ENCODE results near the gene FAM117B. TPM values are rescaled to one million over a fixed set of nuclear protein-coding genes. Genes with fewer than 3 reads are reported as not detected.
"Not testable (repeated sequence)": the region's sequence is repeated elsewhere in the genome, so short reads cannot be mapped to it uniquely, and the experiment has no call there.

FAM117B gene
- total RNA-seq, 1 donor from 2014 or later, result 13.0 TPM

- Mint-ChIP-seq H3K9me3 (ENCODE audit: unreplicated experiment) (no peaks in the 10 kb centered on the region), H3K27ac (ENCODE audit: unreplicated experiment) (no peak overlapping the region), H3K4me3 (ENCODE audit: unreplicated experiment) (no peak overlapping the region), H3K36me3 (ENCODE audit: low read depth, unreplicated experiment) (peaks cover 4% of the 10 kb centered on the region), H3K27me3 (ENCODE audit: unreplicated experiment) (no peaks in the 10 kb centered on the region), H3K4me1 (ENCODE audit: unreplicated experiment) (peaks cover 8% of the 10 kb centered on the region)
- no peak for TF ChIP-seq CTCF (IDR thresholded peaks at IDR 0.05; ENCODE audit: unreplicated experiment)
- DNase-seq (ENCODE audit: low spot score), result no peak
Observed at GRCh38 chr2:202786842-202787241, 152.1 kb downstream of the FAM117B start.

- H3K27me3 Mint-ChIP-seq (ENCODE audit: unreplicated experiment), result no peaks in the 10 kb centered on the region
- DNase-seq (ENCODE audit: low spot score), result no peak
- no peaks in the 10 kb centered on the region for H3K9me3 Mint-ChIP-seq (ENCODE audit: unreplicated experiment)
- TF ChIP-seq CTCF (IDR thresholded peaks at IDR 0.05; ENCODE audit: unreplicated experiment), result no peak
- H3K4me1 Mint-ChIP-seq (ENCODE audit: unreplicated experiment), result peaks cover 8% of the 10 kb centered on the region
- H3K27ac Mint-ChIP-seq (ENCODE audit: unreplicated experiment), result no peak overlapping the region
- H3K36me3 Mint-ChIP-seq (ENCODE audit: low read depth, unreplicated experiment), result peaks cover 4% of the 10 kb centered on the region
- H3K4me3 Mint-ChIP-seq (ENCODE audit: unreplicated experiment), result no peak overlapping the region
Observed at GRCh38 chr2:202790676-202791075, 155.9 kb downstream of the FAM117B start.

- no peak overlapping the region for H3K27ac Mint-ChIP-seq (ENCODE audit: unreplicated experiment)
Observed at GRCh38 chr2:202797944-202798343, 163.2 kb downstream of the FAM117B start.

GRCh38 chr2:202805911-202806310 is 171.1 kb downstream of the FAM117B start:
- peak; percentile 26 for DNase-seq (ENCODE audit: low spot score)
- H3K27ac Mint-ChIP-seq (ENCODE audit: unreplicated experiment), result peak overlapping the region; percentile 25
- H3K4me3 Mint-ChIP-seq (ENCODE audit: unreplicated experiment), result not testable (repeated sequence)

More at GRCh38 chr2:202797944-202798343, 163.2 kb downstream of the FAM117B start:
- H3K27me3 Mint-ChIP-seq (ENCODE audit: unreplicated experiment), result no peaks in the 10 kb centered on the region
- peak overlapping the region; percentile 26 for H3K4me3 Mint-ChIP-seq (ENCODE audit: unreplicated experiment)
- DNase-seq (ENCODE audit: low spot score), result no peak
- peaks cover 5% of the 10 kb centered on the region for H3K36me3 Mint-ChIP-seq (ENCODE audit: low read depth, unreplicated experiment)
- H3K9me3 Mint-ChIP-seq (ENCODE audit: unreplicated experiment), result no peaks in the 10 kb centered on the region
- no peak for TF ChIP-seq CTCF (IDR thresholded peaks at IDR 0.05; ENCODE audit: unreplicated experiment)
- H3K4me1 Mint-ChIP-seq (ENCODE audit: unreplicated experiment), result no peaks in the 10 kb centered on the region

GRCh38 chr2:202807431-202808138 is 172.8 kb downstream of the FAM117B start:
- not testable (repeated sequence) for H3K4me3 Mint-ChIP-seq (ENCODE audit: unreplicated experiment); H3K27ac Mint-ChIP-seq (ENCODE audit: unreplicated experiment); H3K9me3 Mint-ChIP-seq (ENCODE audit: unreplicated experiment); H3K27me3 Mint-ChIP-seq (ENCODE audit: unreplicated experiment); DNase-seq (ENCODE audit: low spot score)
- H3K4me1 Mint-ChIP-seq (ENCODE audit: unreplicated experiment), result peaks cover 15% of the 10 kb centered on the region
- peaks cover 10% of the 10 kb centered on the region for H3K36me3 Mint-ChIP-seq (ENCODE audit: low read depth, unreplicated experiment)

More at GRCh38 chr2:202805911-202806310, 171.1 kb downstream of the FAM117B start:
- not testable (repeated sequence) for H3K9me3 Mint-ChIP-seq (ENCODE audit: unreplicated experiment); H3K27me3 Mint-ChIP-seq (ENCODE audit: unreplicated experiment); H3K36me3 Mint-ChIP-seq (ENCODE audit: low read depth, unreplicated experiment)
- H3K4me1 Mint-ChIP-seq (ENCODE audit: unreplicated experiment), result peaks cover 15% of the 10 kb centered on the region

- Mint-ChIP-seq H3K9me3 (ENCODE audit: unreplicated experiment) (no peaks in the 10 kb centered on the region), H3K4me1 (ENCODE audit: unreplicated experiment) (peaks cover 15% of the 10 kb centered on the region), H3K27ac (ENCODE audit: unreplicated experiment) (peak overlapping the region; percentile 2), H3K4me3 (ENCODE audit: unreplicated experiment) (peak overlapping the region; percentile 62), H3K27me3 (ENCODE audit: unreplicated experiment) (peaks cover 3% of the 10 kb centered on the region), H3K36me3 (ENCODE audit: low read depth, unreplicated experiment) (peaks cover 11% of the 10 kb centered on the region)
- DNase-seq (ENCODE audit: low spot score), result no peak
- TF ChIP-seq CTCF (IDR thresholded peaks at IDR 0.05; ENCODE audit: unreplicated experiment), result no peak
Observed at GRCh38 chr2:202808754-202809153, 174.0 kb downstream of the FAM117B start.
